K562 (cell line): Measurements from ENCODE around the gene PPM1H. TPM values are rescaled to one million over a fixed set of nuclear protein-coding genes. Genes with fewer than 3 reads are reported as not detected.

Experiments
- ATAC-seq: fragments of 200-7000 bp; cut with Tn5 transposase; 3 replicates; pipeline ENCODE4 v1.9.1; 2020; ENCODE audit warnings: moderate library complexity
- BruUV-seq: library from RNA; stranded (reverse); fragments of 400-500 nt; replicated peaks from 2 replicates; lab custom pipeline; 2021; lab: Mats Ljungman, UMichigan
- CTCF ChIA-PET: fragments of 300-600 bp; formaldehyde crosslinking; extraction: SDS; loops from one replicate; lab custom pipeline; 2021; ENCODE audit warnings: low intra/inter-chr PET ratio; lab: Yijun Ruan, JAX
- POLR2A ChIA-PET: fragments of 300-600, 350-650 bp; sonication (Branson Sonifier 250); formaldehyde crosslinking; extraction: SDS; loops from one replicate; lab custom pipeline; 2021; ENCODE audit warnings: antibody characterized with exemption, inconsistent platforms; lab: Yijun Ruan, JAX
- DNase-seq, 4 experiments: peaks; one replicate each; pipeline versions ENCODE4 v3.0.0 to v3.0.0-alpha.2; 2011 to 2018; ENCODE audit warnings: low spot score in 3 of 4, mixed read lengths in 3 of 4; ENCODE audit errors: extremely low read depth in 1 of 4
- FAIRE-seq: peaks from 2 replicates; lab custom pipeline; 2011; peaks lifted over from hg19 to GRCh38; lab: Jason Lieb, UNC
- H2AFZ ChIP-seq: 2 replicates; pipeline ENCODE4 v1.6.0; 2011; ENCODE audit warnings: low read depth, low read length, control low read depth, inconsistent platforms
- H3K27ac ChIP-seq: fragments of 200-600 bp; 3 replicates; pipeline ENCODE4 v1.8.0; 2011; ENCODE audit warnings: low read depth, mild to moderate bottlenecking, control low read depth, inconsistent platforms, low read length, moderate library complexity, mixed read lengths; ENCODE audit errors: extremely low read depth
- H3K27me3 ChIP-seq, 2 experiments: fragments of 300-600 bp in 1 of 2; 2 replicates in 1 of 2; 3 replicates in 1 of 2; pipeline versions ENCODE4 v1.6.0 to v1.8.0; 2011; ENCODE audit warnings: inconsistent platforms in 2 of 2, low read length in 2 of 2, mild to moderate bottlenecking in 1 of 2, mixed read lengths in 1 of 2, moderate library complexity in 1 of 2; ENCODE audit not compliant: control insufficient read depth in 2 of 2, insufficient read depth in 2 of 2
- H3K36me3 ChIP-seq: fragments of 300-600 bp; 3 replicates; pipeline ENCODE4 v1.8.0; 2011; ENCODE audit warnings: mild to moderate bottlenecking, low read length, inconsistent platforms; ENCODE audit not compliant: control insufficient read depth, insufficient read depth
- H3K4me1 ChIP-seq, 2 experiments: fragments of 200-600 bp in 1 of 2; replicated peaks in 1 of 2; 2 replicates in 1 of 2; 3 replicates in 1 of 2; pipeline versions ENCODE4 v1.5.1 to v1.8.0; 2011; ENCODE audit warnings: inconsistent platforms in 2 of 2, low read length in 2 of 2, mild to moderate bottlenecking in 1 of 2, mixed read lengths in 1 of 2, moderate library complexity in 1 of 2; ENCODE audit not compliant: control insufficient read depth in 2 of 2, insufficient read depth in 2 of 2
- H3K4me2 ChIP-seq: 2 replicates; pipeline ENCODE4 v1.6.1; 2011; ENCODE audit warnings: low read length, control low read depth, inconsistent platforms, mixed read lengths; ENCODE audit not compliant: insufficient read depth
- H3K4me3 ChIP-seq: fragments of 200-600 bp; sonication (generic), shearing (Covaris generic); 2 replicates; pipeline ENCODE4 v1.5.1; 2016; ENCODE audit warnings: control low read depth, inconsistent platforms
- H3K79me2 ChIP-seq: fragments of 200-600 bp; 3 replicates; pipeline ENCODE4 v1.8.0; 2011; ENCODE audit warnings: low read length, inconsistent platforms; ENCODE audit not compliant: control insufficient read depth, insufficient read depth
- H3K9ac ChIP-seq, 2 experiments: 2 replicates each; pipeline versions ENCODE4 v1.6.0 to v1.6.1; 2011; ENCODE audit warnings: low read depth in 2 of 2, low read length in 2 of 2, control low read depth in 1 of 2, inconsistent platforms in 1 of 2, mild to moderate bottlenecking in 1 of 2, mixed read lengths in 1 of 2; ENCODE audit not compliant: insufficient read depth in 1 of 2
- H3K9me1 ChIP-seq: one replicate; pipeline ENCODE4 v1.6.0; 2011; ENCODE audit warnings: inconsistent platforms, mild to moderate bottlenecking, low read length, moderate library complexity; ENCODE audit not compliant: control insufficient read depth, insufficient read depth
- H3K9me3 ChIP-seq: replicated peaks from 2 replicates; pipeline ENCODE4 v1.5.1; 2011; ENCODE audit warnings: low read depth, low read length, inconsistent platforms; ENCODE audit not compliant: control insufficient read depth, insufficient read depth
- H4K20me1 ChIP-seq: replicated peaks from 2 replicates; pipeline ENCODE4 v1.6.1; 2011; ENCODE audit warnings: low read length, inconsistent platforms, mixed read lengths; ENCODE audit not compliant: control insufficient read depth, insufficient read depth
- HDAC8 ChIP-seq: fragments of 450-650 bp; IDR thresholded peaks from 2 replicates; pipeline ENCODE4 v1.6.1; 2016; ENCODE audit warnings: mild to moderate bottlenecking, missing genetic modification characterization, moderate library complexity, missing compliant biosample characterization
- L3MBTL2 ChIP-seq: fragments of 450-650 bp; IDR thresholded peaks from 2 replicates; pipeline ENCODE4 v1.6.1; 2016; ENCODE audit warnings: mild to moderate bottlenecking, moderate library complexity
- MCM2 ChIP-seq: fragments of 450-650 bp; IDR thresholded peaks from 2 replicates; pipeline ENCODE4 v1.6.1; 2017; ENCODE audit warnings: low read depth, mild to moderate bottlenecking
- MYBL2 ChIP-seq, 2 experiments: fragments of 450-650 bp in 1 of 2; sonication (generic) in 1 of 2; formaldehyde crosslinking in 1 of 2; IDR thresholded peaks; 2 replicates each; pipeline versions ENCODE4 v1.6.1 to v1.8.1; 2017 to 2022; ENCODE audit warnings: borderline replicate concordance in 1 of 2, inconsistent platforms in 1 of 2, low read depth in 1 of 2, mild to moderate bottlenecking in 1 of 2, missing genetic modification reagents in 1 of 2, moderate library complexity in 1 of 2
- PRDM10 ChIP-seq: fragments of 450-650 bp; IDR thresholded peaks from 2 replicates; pipeline ENCODE4 v1.6.1; 2018; ENCODE audit not compliant: partially characterized antibody
- TCF7L2 ChIP-seq: fragments of 150-350 bp; IDR thresholded peaks from 2 replicates; pipeline ENCODE4 v1.6.1; 2016; ENCODE audit warnings: low read depth, mild to moderate bottlenecking, low read length, moderate library complexity
- WGBS: fragments of 100-300 bp; shearing (Covaris generic); methylation state at CpG from one replicate; pipeline ENCODE4 v1.1.6; 2016; ENCODE audit warnings: low coverage, mixed read lengths; ENCODE audit not compliant: insufficient coverage; ENCODE audit errors: missing lambda C conversion rate; 5-methylcytosine and 5-hydroxymethylcytosine counted together
- in situ Hi-C: fragments of 300-500 bp; cut with MboI; formaldehyde crosslinking; loops from 4 replicates; pipeline ENCODE4 v1.15.0; 2018; ENCODE audit warnings: inconsistent platforms, mixed read lengths
- intact Hi-C: fragments of 100-400 bp; cut with micrococcal nuclease; formaldehyde crosslinking; loops from 2 replicates; pipeline ENCODE4 v1.14.2; 2022
- polyA plus RNA-seq, 8 experiments: library from polyadenylated mRNA; depleted of rRNA in 4 of 8; stranded (reverse) in 5 of 8; unstranded in 3 of 8; fragments of >200 nt; fragmentation: Nextera tagmentation in 2 of 8; fragmentation: Illumina TruSeq in 1 of 8; extraction: Ambion mirVana in 2 of 8; extraction: Trizol in 1 of 8; gene quantifications; 2 replicates each; pipeline versions ENCODE4 v1.2.1 to v1.2.3, GENCODE V29; 2011 to 2014; ENCODE audit warnings: inconsistent platforms in 1 of 8, missing spikeins in 1 of 8
- total RNA-seq, 7 experiments: library from RNA; depleted of rRNA in 6 of 7; stranded (reverse); fragments of >200 nt in 6 of 7; fragmentation: Illumina TruSeq in 2 of 7; extraction: Trizol in 2 of 7; gene quantifications; 2 replicates each; pipeline versions ENCODE4 v1.2.1 to v1.2.3, GENCODE V29; 2011 to 2021; ENCODE audit warnings: low replicate concordance in 1 of 7
- TF ChIP-seq, protein P1 (sequence below): fragments of 250-450 bp; sonication (Bioruptor Pico); IDR thresholded peaks from 2 replicates; pipeline ENCODE4 v1.5.0; 2021
- TF ChIP-seq, protein P2 (sequence below), 2 experiments: fragments of 450-650 bp; IDR thresholded peaks; 2 replicates each; pipeline ENCODE4 v1.6.1; 2016; ENCODE audit warnings: mild to moderate bottlenecking in 2 of 2, borderline replicate concordance in 1 of 2, low read depth in 1 of 2, moderate library complexity in 1 of 2

The PPM1H gene
- total and polyA plus RNA-seq, 9 of the 15 experiments (the other 6 are each of a cell fraction or from before 2014, with no cell fraction given): 5.3 to 29.3 (median 11.3) TPM

DNA sequence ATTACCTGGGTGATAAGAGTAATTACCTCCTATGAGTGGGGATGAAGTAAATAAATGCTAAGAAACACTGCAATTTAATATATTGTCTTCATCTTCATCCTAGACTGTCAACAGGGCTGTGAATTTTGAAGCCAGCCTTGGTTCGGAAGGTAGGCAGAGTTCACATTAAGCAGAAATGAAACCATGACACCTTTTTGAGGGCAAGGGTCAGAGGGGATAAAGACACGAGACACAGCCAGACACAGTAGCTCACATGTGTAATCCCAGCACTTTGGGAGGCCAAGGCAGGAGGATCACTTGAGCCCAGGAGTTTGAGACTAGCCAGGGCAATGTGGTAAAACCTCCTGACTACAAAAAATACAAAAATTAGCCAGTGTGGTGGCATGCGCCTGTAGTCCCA, 243.6 kb downstream of the PPM1H start:
- Histone ChIP-seq H3K4me1 (no peaks in the 10 kb centered on the region), H3K36me3 (peaks cover 28% of the 10 kb centered on the region; the same call in 1 of the 3 replicates), H2AFZ (no peak overlapping the region), H3K4me2 (no peak overlapping the region), H3K79me2 (no peaks in the 10 kb centered on the region), H3K9me3 (no peaks in the 10 kb centered on the region), H4K20me1 (no peaks in the 10 kb centered on the region), H3K9me1 (no peaks in the 10 kb centered on the region), H3K4me3 (no peak overlapping the region), H3K9ac (no peak overlapping the region), H3K27me3 (no peaks in the 10 kb centered on the region), H3K27ac (no peak overlapping the region)
- ATAC-seq (no peak), FAIRE-seq (no peak), DNase-seq (no peak)
- POLR2A ChIA-PET: no interaction called here
- no TSS peak for BruUV-seq
- in situ Hi-C loops: no loop called here
- TF ChIP-seq, protein P1, sequence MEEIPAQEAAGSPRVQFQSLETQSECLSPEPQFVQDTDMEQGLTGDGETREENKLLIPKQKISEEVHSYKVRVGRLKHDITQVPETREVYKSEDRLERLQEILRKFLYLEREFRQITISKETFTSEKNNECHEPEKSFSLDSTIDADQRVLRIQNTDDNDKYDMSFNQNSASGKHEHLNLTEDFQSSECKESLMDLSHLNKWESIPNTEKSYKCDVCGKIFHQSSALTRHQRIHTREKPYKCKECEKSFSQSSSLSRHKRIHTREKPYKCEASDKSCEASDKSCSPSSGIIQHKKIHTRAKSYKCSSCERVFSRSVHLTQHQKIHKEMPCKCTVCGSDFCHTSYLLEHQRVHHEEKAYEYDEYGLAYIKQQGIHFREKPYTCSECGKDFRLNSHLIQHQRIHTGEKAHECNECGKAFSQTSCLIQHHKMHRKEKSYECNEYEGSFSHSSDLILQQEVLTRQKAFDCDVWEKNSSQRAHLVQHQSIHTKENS: no peak
- no peak for TF ChIP-seq TCF7L2
- TF ChIP-seq L3MBTL2: no peak
- TF ChIP-seq, protein P2, sequence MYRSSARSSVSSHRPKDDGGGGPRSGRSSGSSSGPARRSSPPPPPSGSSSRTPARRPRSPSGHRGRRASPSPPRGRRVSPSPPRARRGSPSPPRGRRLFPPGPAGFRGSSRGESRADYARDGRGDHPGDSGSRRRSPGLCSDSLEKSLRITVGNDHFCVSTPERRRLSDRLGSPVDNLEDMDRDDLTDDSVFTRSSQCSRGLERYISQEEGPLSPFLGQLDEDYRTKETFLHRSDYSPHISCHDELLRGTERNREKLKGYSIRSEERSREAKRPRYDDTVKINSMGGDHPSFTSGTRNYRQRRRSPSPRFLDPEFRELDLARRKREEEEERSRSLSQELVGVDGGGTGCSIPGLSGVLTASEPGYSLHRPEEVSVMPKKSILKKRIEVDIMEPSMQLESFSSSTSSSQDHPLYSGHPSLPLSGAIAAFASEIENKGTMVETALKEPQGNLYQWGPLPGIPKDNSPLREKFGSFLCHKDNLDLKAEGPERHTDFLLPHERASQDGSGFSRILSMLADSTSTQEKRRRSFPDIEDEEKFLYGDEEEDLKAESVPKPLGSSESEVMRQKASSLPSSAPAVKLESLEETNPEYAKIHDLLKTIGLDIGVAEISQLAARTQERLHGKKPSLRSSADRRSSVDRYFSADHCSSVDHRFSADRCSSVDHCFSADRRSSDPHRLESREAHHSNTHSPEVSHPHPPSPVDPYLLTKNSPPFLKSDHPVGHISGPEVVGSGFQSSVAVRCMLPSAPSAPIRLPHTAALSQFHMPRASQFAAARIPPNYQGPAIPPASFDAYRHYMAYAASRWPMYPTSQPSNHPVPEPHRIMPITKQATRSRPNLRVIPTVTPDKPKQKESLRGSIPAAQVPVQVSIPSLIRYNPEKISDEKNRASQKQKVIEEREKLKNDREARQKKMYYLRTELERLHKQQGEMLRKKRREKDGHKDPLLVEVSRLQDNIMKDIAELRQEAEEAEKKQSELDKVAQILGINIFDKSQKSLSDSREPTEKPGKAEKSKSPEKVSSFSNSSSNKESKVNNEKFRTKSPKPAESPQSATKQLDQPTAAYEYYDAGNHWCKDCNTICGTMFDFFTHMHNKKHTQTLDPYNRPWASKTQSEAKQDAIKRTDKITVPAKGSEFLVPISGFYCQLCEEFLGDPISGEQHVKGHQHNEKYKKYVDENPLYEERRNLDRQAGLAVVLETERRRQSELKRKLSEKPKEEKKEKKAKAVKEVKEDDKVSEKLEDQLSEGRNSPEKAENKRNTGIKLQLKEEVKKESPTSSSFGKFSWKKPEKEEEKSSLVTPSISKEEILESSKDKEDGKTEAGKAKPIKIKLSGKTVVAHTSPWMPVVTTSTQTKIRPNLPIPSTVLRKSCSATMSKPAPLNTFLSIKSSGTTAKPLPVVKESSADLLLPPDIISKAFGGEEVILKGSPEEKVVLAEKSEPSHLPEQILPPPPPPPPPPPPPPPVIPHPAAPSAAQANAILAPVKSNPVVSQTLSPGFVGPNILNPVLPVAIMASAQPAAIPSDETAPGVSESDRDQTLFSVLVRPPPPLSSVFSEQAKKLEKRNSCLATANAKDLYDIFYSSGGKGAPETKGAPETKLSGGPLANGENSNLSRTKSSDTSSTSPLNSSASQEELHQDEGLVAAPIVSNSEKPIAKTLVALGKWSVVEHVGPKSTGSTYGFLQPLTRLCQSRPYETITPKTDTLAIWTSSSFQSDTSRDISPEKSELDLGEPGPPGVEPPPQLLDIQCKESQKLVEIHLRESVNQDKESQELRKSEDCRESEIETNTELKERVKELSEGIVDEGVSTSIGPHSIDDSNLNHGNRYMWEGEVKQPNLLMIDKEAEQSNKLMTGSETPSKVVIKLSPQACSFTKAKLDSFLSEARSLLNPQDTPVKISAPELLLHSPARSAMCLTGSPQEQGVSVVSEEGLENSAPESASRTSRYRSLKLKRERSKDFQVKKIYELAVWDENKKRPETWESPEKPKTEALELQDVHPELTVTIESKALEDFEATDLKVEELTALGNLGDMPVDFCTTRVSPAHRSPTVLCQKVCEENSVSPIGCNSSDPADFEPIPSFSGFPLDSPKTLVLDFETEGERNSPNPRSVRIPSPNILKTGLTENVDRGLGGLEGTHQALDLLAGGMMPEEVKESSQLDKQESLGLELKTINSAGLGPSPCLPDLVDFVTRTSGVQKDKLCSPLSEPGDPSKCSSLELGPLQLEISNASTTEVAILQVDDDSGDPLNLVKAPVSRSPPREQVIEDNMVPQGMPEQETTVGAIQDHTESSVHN (IDR thresholded peaks at IDR 0.05; ENCODE audit: borderline replicate concordance in 1 of 2, low read depth in 1 of 2): no peak
- TF ChIP-seq HDAC8 (tag): no peak
- no peak for TF ChIP-seq PRDM10
- no peak for TF ChIP-seq MCM2
- no peak for TF ChIP-seq MYBL2 (IDR thresholded peaks at IDR 0.05; ENCODE audit: low read depth)
- TF ChIP-seq MYBL2 (CRISPR knock-in tag; IDR thresholded peaks at IDR 0.05; ENCODE audit: borderline replicate concordance): no peak
- 53% methylated on average over 3 of the region's 3 CpGs for WGBS
- intact Hi-C loops: no loop called here
- CTCF ChIA-PET: no interaction called here
